ENCODE data around the gene POLDIP3. TPM values are rescaled to one million over a fixed set of nuclear protein-coding genes. Genes with fewer than 3 reads are reported as not detected.

The POLDIP3 gene
- total RNA-seq, 1 donor from 2014 or later, result 77.8 TPM

- no peak for TF ChIP-seq CTCF (IDR thresholded peaks at IDR 0.05)
- H3K9me3 Mint-ChIP-seq (ENCODE audit: unreplicated experiment), result no peaks in the 10 kb centered on the region
- DNase-seq (ENCODE audit: extremely low spot score, unreplicated experiment), result no peak
- H3K27ac Mint-ChIP-seq (ENCODE audit: unreplicated experiment), result peak overlapping the region; percentile 81
- no peaks in the 10 kb centered on the region for H3K27me3 Mint-ChIP-seq (ENCODE audit: unreplicated experiment)
- H3K4me3 Mint-ChIP-seq (ENCODE audit: unreplicated experiment), result no peak overlapping the region
- peaks cover 22% of the 10 kb centered on the region for H3K36me3 Mint-ChIP-seq (ENCODE audit: unreplicated experiment)
- peaks cover 49% of the 10 kb centered on the region for H3K4me1 Mint-ChIP-seq (ENCODE audit: unreplicated experiment)
Observed at GRCh38 chr22:42623301-42623751, 8.6 kb upstream of the POLDIP3 start.

- TF ChIP-seq CTCF (IDR thresholded peaks at IDR 0.05), result no peak
- Mint-ChIP-seq H3K27me3 (ENCODE audit: unreplicated experiment) (no peaks in the 10 kb centered on the region), H3K9me3 (ENCODE audit: unreplicated experiment) (no peaks in the 10 kb centered on the region), H3K36me3 (ENCODE audit: unreplicated experiment) (peaks cover 19% of the 10 kb centered on the region), H3K4me3 (ENCODE audit: unreplicated experiment) (no peak overlapping the region), H3K4me1 (ENCODE audit: unreplicated experiment) (peaks cover 59% of the 10 kb centered on the region), H3K27ac (ENCODE audit: unreplicated experiment) (peak overlapping the region; percentile 91)
- no peak for DNase-seq (ENCODE audit: extremely low spot score, unreplicated experiment)
Observed at GRCh38 chr22:42622061-42622710, 7.5 kb upstream of the POLDIP3 start.

- peak; percentile 93 for DNase-seq (ENCODE audit: extremely low spot score, unreplicated experiment)
- peak overlapping the region; percentile 33 for H3K4me3 Mint-ChIP-seq (ENCODE audit: unreplicated experiment)
- H3K9me3 Mint-ChIP-seq (ENCODE audit: unreplicated experiment), result no peaks in the 10 kb centered on the region
Observed at GRCh38 chr22:42621505-42622002, 6.9 kb upstream of the POLDIP3 start.

GRCh38 chr22:42620084-42620483, 5.4 kb upstream of the POLDIP3 start:
- Mint-ChIP-seq H3K27ac (ENCODE audit: unreplicated experiment) (peak overlapping the region; percentile 91), H3K9me3 (ENCODE audit: unreplicated experiment) (no peaks in the 10 kb centered on the region)

More at GRCh38 chr22:42621505-42622002, 6.9 kb upstream of the POLDIP3 start:
- peaks cover 63% of the 10 kb centered on the region for H3K4me1 Mint-ChIP-seq (ENCODE audit: unreplicated experiment)
- H3K27me3 Mint-ChIP-seq (ENCODE audit: unreplicated experiment), result no peaks in the 10 kb centered on the region
- TF ChIP-seq CTCF (IDR thresholded peaks at IDR 0.05), result peak; percentile 92
- peaks cover 17% of the 10 kb centered on the region for H3K36me3 Mint-ChIP-seq (ENCODE audit: unreplicated experiment)
- H3K27ac Mint-ChIP-seq (ENCODE audit: unreplicated experiment), result peak overlapping the region; percentile 91

More at GRCh38 chr22:42620084-42620483, 5.4 kb upstream of the POLDIP3 start:
- no peaks in the 10 kb centered on the region for H3K27me3 Mint-ChIP-seq (ENCODE audit: unreplicated experiment)
- TF ChIP-seq CTCF (IDR thresholded peaks at IDR 0.05), result no peak
- H3K36me3 Mint-ChIP-seq (ENCODE audit: unreplicated experiment), result peaks cover 11% of the 10 kb centered on the region
- no peak overlapping the region for H3K4me3 Mint-ChIP-seq (ENCODE audit: unreplicated experiment)
- no peak for DNase-seq (ENCODE audit: extremely low spot score, unreplicated experiment)
- peaks cover 68% of the 10 kb centered on the region for H3K4me1 Mint-ChIP-seq (ENCODE audit: unreplicated experiment)

Measured in osteocyte (in vitro differentiated cells).